Spinal cord (tissue), 10 donors: Measurements from ENCODE around the gene GHITM. TPM values are rescaled to one million over a fixed set of nuclear protein-coding genes. Genes with fewer than 3 reads are reported as not detected.
"Not testable (repeated sequence)": the region's sequence is repeated elsewhere in the genome, so short reads cannot be mapped to it uniquely, and the experiment has no call there.

Experiments used
- DNase-seq, 6 donors: peaks; one replicate each; pipeline versions ENCODE4 v3.0.0 to v3.0.0-alpha.2; 2013 to 2015; ENCODE audit warnings: low spot score in 6 of 6, low read depth in 4 of 6
- H3K27ac ChIP-seq: one replicate; pipeline ENCODE4 v1.5.1; 2013; ENCODE audit warnings: low read depth, low read length, control low read depth
- H3K27me3 ChIP-seq: one replicate; pipeline ENCODE4 v1.6.1; 2013; ENCODE audit warnings: low read length; ENCODE audit not compliant: control insufficient read depth, insufficient read depth
- H3K36me3 ChIP-seq: one replicate; pipeline ENCODE4 v1.6.1; 2013; ENCODE audit warnings: low read length; ENCODE audit not compliant: control insufficient read depth, insufficient read depth
- H3K4me1 ChIP-seq: one replicate; pipeline ENCODE4 v1.6.1; 2013; ENCODE audit warnings: low read length; ENCODE audit not compliant: control insufficient read depth, insufficient read depth
- H3K4me3 ChIP-seq: one replicate; pipeline ENCODE4 v1.5.1; 2013; ENCODE audit warnings: low read depth, low read length, control low read depth
- H3K9me3 ChIP-seq: one replicate; pipeline ENCODE4 v1.6.1; 2013; ENCODE audit warnings: low read length; ENCODE audit not compliant: control insufficient read depth, insufficient read depth
- WGBS: methylation state at CpG from one replicate; pipeline ENCODE4 v1.1.5; 2013; ENCODE audit warnings: missing lambda C conversion rate; ENCODE audit not compliant: insufficient coverage; 5-methylcytosine and 5-hydroxymethylcytosine counted together
- polyA plus RNA-seq, 2 donors: library from polyadenylated mRNA; unstranded; fragments of 120-200 nt; gene quantifications; one replicate each; pipeline ENCODE4 v1.2.1, GENCODE V29; 2013; ENCODE audit not compliant: insufficient read length in 2 of 2
- total RNA-seq, 2 donors: library from RNA; depleted of rRNA in 1 of 2; stranded (reverse); fragments of 120-200 nt in 1 of 2; fragments of >200 nt in 1 of 2; gene quantifications; one replicate each; pipeline versions ENCODE4 v1.2.3 to v1.2.4, GENCODE V29; 2013 to 2014
- donor health status: healthy.

Gene GHITM
- total and polyA plus RNA-seq, 4 donors: 144 to 204 (median 175) TPM

DNA sequence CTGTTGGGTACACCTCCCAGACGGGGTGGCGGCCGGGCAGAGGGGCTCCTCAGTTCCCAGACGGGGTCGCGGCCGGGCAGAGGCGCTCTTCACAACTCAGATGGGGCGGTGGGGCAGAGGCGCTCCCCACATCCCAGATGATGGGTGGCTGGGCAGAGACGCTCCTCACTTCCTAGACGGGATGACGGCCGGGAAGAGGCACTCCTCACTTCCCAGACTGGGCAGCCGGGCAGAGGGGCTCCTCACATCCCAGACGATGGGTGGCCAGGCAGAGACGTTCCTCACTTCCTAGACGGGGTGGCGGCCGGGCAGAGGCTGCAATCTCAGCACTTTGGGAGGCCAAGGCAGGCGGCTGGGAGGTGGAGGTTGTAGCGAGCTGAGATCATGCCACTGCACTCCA is 41.1 kb downstream of the GHITM start:
- not testable (repeated sequence) for H3K36me3 ChIP-seq, H3K4me3 ChIP-seq, H3K27me3 ChIP-seq, DNase-seq, H3K9me3 ChIP-seq, H3K27ac ChIP-seq
- WGBS: 89% methylated on average over 13 of the region's 22 CpGs
- peaks cover 21% of the 10 kb centered on the region for H3K4me1 ChIP-seq

DNA sequence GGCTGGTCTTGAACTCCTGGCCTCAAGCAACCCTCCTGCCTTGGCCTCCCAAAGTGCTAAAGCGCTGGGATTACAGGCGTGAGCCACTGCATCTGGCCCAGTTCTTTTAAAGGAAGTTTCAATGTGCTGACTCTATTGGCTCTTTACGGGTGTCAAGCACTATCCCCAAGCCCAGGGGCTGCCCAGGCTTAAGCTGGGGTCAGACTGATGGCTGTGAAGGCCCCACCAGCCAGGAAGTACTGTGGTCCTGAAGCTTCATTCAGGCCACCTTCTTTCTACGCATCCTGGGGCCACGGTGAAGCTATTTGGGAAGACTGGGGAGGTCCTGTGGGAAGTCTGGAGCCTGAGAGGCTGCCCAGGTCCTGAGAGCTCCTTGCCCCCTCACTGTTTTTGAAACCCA is 42.3 kb downstream of the GHITM start:
- Histone ChIP-seq H3K4me1 (peaks cover 17% of the 10 kb centered on the region), H3K9me3 (no peaks in the 10 kb centered on the region), H3K27ac (no peak overlapping the region), H3K36me3 (no peaks in the 10 kb centered on the region), H3K27me3 (no peaks in the 10 kb centered on the region), H3K4me3 (no peak overlapping the region)
- 92% methylated on average over 4 of the region's 5 CpGs for WGBS
- no peak for DNase-seq

DNA sequence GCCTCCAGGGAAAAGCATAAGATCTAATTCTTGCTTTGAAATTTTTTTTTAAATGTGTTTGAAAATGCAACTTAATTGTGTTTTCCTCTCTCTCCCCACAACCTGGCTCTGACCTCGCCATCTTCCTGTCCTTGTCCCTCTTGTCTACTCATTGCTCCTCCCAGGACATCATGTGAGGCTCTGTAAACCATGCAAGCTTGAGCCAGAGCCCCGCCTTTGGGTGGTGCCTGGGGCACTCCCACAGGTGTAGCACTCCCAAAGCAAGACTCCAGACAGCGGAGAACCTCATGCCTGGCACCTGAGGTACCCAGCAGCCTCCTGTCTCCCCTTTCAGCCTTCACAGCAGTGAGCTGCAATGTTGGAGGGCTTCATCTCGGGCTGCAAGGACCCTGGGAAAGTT is 45.2 kb downstream of the GHITM start:
- no peak for DNase-seq
- WGBS: 80% methylated on average over 4 of the region's 4 CpGs
- Histone ChIP-seq H3K27me3 (no peaks in the 10 kb centered on the region), H3K27ac (no peak overlapping the region), H3K4me1 (no peaks in the 10 kb centered on the region), H3K9me3 (no peaks in the 10 kb centered on the region), H3K36me3 (no peaks in the 10 kb centered on the region), H3K4me3 (no peak overlapping the region)

DNA sequence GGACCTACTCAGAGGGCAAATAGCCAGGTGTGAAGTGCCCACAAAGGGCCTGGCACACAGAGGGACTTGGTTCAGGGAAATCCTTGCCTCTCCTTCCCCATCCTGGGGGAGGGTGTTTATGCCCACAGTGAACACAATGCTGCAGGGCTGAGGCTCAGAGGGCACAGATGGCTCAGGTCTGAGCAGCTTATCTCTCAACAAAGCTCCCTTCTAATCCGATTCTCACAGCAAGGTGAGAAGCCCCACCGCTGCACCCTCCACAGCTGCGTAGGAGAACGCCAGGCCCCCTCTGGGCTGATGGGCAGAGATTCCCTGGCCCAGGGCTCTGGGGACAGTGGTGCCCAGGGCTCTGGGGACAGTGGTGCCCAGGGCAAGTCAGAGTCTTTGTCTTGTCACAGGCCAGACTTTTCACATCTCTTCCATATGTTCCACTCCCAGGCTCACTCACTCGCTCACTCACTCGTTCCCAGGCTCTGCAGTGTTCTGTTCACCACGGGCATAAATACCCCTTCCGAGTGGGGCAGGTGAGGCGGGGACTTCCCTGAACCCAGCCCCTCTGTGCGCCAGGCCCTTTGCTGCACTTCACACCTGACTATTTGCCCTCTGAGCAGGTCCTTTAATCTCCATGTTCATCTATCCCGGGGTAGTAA is 46.3 kb downstream of the GHITM start:
- DNase-seq: no peak
- no peaks in the 10 kb centered on the region for H3K27me3 ChIP-seq
- no peak overlapping the region for H3K4me3 ChIP-seq
- no peaks in the 10 kb centered on the region for H3K4me1 ChIP-seq
- WGBS: 79% methylated on average over 10 of the region's 11 CpGs
- no peaks in the 10 kb centered on the region for H3K9me3 ChIP-seq
- H3K36me3 ChIP-seq: no peaks in the 10 kb centered on the region
- no peak overlapping the region for H3K27ac ChIP-seq

DNA sequence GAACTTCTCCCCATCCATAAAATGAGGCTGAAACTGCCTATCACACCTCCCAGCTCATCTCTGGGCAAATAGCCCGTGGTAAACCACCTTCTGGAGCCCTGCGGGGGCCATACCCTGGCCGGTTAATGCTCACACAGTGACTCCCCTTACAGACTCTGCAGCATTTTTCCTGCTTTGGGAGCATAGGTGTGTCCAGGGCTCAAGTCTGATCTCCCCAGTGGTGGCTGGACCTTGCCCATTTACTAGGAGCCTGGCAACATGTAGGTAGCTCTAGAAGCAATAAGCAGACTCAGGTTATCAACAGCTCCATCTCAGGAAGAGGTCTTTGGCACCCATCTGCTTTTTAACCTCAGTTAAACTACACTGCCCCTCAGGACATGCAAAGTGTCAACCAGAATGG is 49.5 kb downstream of the GHITM start:
- Histone ChIP-seq H3K9me3 (no peaks in the 10 kb centered on the region), H3K4me1 (peaks cover 1% of the 10 kb centered on the region), H3K36me3 (no peaks in the 10 kb centered on the region), H3K27me3 (peaks cover 12% of the 10 kb centered on the region), H3K4me3 (no peak overlapping the region), H3K27ac (no peak overlapping the region)
- no peak for DNase-seq
- 79% methylated on average over 3 of the region's 3 CpGs for WGBS

DNA sequence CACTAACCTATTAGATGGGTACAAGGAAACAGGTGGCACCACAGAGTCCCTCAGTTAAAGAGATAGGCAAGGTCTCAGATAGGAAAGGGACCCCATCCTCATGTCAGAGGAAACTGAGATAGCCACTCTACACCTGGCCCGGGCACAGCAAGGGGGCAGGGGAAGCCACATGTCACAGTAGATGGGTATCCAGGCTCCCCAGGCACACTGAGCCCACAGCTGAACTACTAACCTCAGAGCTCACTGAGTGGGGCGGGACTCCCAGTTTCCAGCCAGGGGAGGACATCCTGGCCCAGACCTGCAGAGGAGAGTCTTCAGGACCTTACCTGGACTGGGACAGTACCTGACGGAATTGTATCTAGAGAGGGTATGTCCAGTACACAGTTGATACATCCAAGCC is 51.3 kb downstream of the GHITM start:
- WGBS: 86% methylated on average over 2 of the region's 3 CpGs
- Histone ChIP-seq H3K36me3 (no peaks in the 10 kb centered on the region), H3K4me1 (peaks cover 17% of the 10 kb centered on the region)

DNA sequence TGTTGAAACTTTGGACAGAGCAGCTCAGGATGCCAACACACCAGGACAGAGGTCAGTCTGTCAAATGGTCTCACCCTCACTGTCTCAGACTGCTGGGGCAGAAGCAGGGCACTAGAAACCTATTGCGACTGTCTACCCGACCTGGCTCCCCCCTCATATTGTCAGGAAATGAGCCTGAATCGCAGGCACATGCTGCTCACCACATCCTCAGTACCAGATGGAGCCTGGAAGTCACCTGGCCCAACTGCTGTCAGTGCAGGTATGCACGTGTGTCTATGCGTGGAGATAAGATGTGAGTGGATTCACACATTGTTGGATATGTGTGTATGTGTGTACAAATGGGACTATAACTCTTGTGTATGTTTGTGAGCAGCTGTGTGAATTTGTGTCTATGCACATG is 51.8 kb downstream of the GHITM start:
- Histone ChIP-seq H3K36me3 (no peaks in the 10 kb centered on the region), H3K27me3 (peaks cover 32% of the 10 kb centered on the region), H3K27ac (no peak overlapping the region), H3K4me1 (peaks cover 21% of the 10 kb centered on the region), H3K9me3 (no peaks in the 10 kb centered on the region), H3K4me3 (no peak overlapping the region)
- 77% methylated on average over 5 of the region's 5 CpGs for WGBS
- no peak for DNase-seq

More for the DNA sequence above, 51.3 kb downstream of the GHITM start:
- DNase-seq: no peak
- H3K9me3 ChIP-seq: no peaks in the 10 kb centered on the region
- H3K27ac ChIP-seq: no peak overlapping the region
- no peak overlapping the region for H3K4me3 ChIP-seq
- H3K27me3 ChIP-seq: peaks cover 28% of the 10 kb centered on the region

DNA sequence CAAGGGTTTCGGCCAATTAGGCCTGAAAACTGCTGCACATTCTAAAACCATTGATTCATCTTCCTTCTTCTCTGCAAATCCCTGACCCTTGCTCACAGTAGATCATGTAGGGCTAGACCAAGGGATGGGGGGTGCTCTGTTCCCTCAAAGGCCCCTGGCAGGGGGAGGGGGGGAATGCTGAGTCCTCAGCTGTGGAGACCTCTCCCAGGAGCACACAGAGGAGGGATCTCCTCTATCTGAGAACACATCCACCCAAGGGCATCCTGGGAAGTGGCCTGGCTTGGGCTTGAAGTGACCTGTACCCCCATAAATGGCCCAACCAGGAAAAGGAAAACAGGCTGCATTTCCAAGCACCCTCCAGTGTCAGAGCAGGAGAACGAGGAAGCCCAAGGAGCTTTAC is 54.0 kb downstream of the GHITM start:
- WGBS: 86% methylated on average over 1 of the region's 2 CpGs
- Histone ChIP-seq H3K4me1 (peaks cover 37% of the 10 kb centered on the region), H3K27ac (no peak overlapping the region), H3K27me3 (peaks cover 34% of the 10 kb centered on the region), H3K4me3 (no peak overlapping the region), H3K36me3 (no peaks in the 10 kb centered on the region), H3K9me3 (no peaks in the 10 kb centered on the region)
- DNase-seq: no peak

DNA sequence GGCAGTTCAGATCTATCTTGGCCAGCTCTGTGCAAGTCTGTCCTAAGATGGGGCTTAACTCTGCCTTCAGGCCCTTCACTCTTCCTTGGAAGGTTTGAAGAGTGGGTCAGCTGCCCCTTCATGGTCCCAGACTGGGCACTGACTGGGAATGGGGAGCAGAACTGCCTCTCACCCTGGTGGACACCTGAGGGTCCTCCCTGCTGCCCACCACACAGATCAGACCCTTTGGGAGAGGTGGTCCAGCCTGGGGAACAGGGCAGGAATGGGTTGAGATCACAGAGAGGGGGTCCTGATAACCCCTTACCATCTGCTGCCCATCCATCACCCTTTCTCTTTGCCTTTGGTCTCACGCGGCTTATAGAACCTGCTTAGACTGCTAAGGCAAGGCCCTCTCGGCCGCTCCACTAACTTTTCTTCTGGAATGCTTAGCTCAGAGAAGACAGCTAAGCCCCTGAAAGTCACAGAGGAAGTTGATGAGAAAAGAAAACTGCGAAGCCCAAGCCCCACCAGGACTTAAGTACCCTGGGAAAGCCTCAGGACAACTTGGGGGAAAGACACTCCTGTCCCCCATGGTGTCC is 54.6 kb downstream of the GHITM start:
- H3K27me3 ChIP-seq: peaks cover 34% of the 10 kb centered on the region

DNA sequence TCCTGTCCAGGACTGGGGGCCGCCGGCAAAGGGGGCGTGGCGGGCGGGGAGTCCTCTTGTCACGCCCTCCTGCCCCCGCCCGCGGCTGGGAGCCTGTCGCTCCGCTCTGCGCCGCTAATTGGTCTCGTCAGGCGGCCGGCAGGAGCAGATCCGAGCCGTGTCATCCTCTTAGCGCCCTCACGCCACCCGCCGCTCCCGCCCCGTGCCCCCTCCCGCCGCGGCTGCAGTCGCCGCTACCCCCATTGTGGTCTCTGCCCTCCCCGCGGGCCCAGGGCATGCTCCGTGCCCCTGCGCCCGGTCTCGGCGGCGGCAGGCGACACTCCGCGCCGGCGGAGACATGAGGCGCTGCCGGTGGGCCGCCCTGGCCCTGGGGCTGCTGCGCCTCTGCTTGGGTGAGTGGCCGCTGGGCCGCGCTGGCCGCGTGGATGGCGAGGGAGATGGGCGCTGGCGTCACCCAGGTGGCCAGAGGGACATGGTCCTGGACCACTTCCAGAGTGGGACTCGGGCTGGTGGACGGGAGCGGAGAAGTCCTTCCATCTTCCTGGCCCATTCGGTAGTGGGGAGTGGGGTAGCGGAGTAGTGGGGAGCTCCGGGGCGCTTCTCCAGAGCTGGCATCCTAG is 55.2 kb downstream of the GHITM start, which contains the start of gene CDHR1:
CDHR1 (plus strand) TSS at position 114 of the 620 bp plus-strand sequence; CDS start at position 338, 224 bp downstream.
- WGBS: under 1% methylated on average over 61 of the region's 61 CpGs
- H3K27ac ChIP-seq: no peak within 1 kb of the TSS
- DNase-seq: peak in 3 of 6 donors; percentile 11 to 73 (median 67)
- H3K4me1 ChIP-seq: peaks cover 37% of the 10 kb centered on the region
- H3K4me3 ChIP-seq: peak within 1 kb of the TSS; percentile 21
- H3K36me3 ChIP-seq: peaks cover 2% of the 10 kb centered on the region
- peaks cover 34% of the 10 kb centered on the region for H3K27me3 ChIP-seq
- H3K9me3 ChIP-seq: no peaks in the 10 kb centered on the region

More for the DNA sequence above, 54.6 kb downstream of the GHITM start:
- Histone ChIP-seq H3K4me3 (peak overlapping the region; percentile 20), H3K9me3 (no peaks in the 10 kb centered on the region), H3K27ac (no peak overlapping the region), H3K36me3 (peaks cover 2% of the 10 kb centered on the region), H3K4me1 (peaks cover 37% of the 10 kb centered on the region)
- WGBS: 14% methylated on average over 5 of the region's 5 CpGs
- no peak for DNase-seq
